GM08714 (cell line): ENCODE data around the gene TNK2.
A peak's percentile ranks its signal among the peaks of the same experiment; 100 is the strongest.
"Not testable (repeated sequence)": the region's sequence is repeated elsewhere in the genome, so short reads cannot be mapped to it uniquely, and the experiment has no call there.

Source experiments
- H3K4me3 ChIP-seq: fragments of 200-500 bp; sonication (Bioruptor generic); 2 replicates; pipeline ENCODE4 v1.5.1; 2014; ENCODE audit warnings: mild to moderate bottlenecking, low read length, inconsistent platforms
- ZNF274 ChIP-seq: IDR thresholded peaks from 2 replicates; pipeline ENCODE4 v1.6.1; 2012; ENCODE audit warnings: mild to moderate bottlenecking, low read depth, low read length

TNK2 gene

GRCh38 chr3:195932418-195933043, 24.2 kb upstream of the TNK2 start:
- no peak for TF ChIP-seq ZNF274
- H3K4me3 ChIP-seq: no peak overlapping the region

- no peak for TF ChIP-seq ZNF274
- no peak overlapping the region for H3K4me3 ChIP-seq
Observed at GRCh38 chr3:195931582-195932273, 23.4 kb upstream of the TNK2 start.

- TF ChIP-seq ZNF274: no peak
- no peak overlapping the region for H3K4me3 ChIP-seq
Observed at GRCh38 chr3:195929452-195929851, 21.1 kb upstream of the TNK2 start.

- H3K4me3 ChIP-seq: no peak overlapping the region
- TF ChIP-seq ZNF274: no peak
Observed at GRCh38 chr3:195921334-195921791, 13.0 kb upstream of the TNK2 start.

GRCh38 chr3:195918176-195918575, 9.8 kb upstream of the TNK2 start:
- no peak for TF ChIP-seq ZNF274
- no peak overlapping the region for H3K4me3 ChIP-seq

GRCh38 chr3:195916991-195917390, 8.6 kb upstream of the TNK2 start:
- no peak for TF ChIP-seq ZNF274
- H3K4me3 ChIP-seq: no peak overlapping the region

GRCh38 chr3:195916291-195916690, 7.9 kb upstream of the TNK2 start:
- TF ChIP-seq ZNF274: no peak
- H3K4me3 ChIP-seq: no peak overlapping the region

- no peak overlapping the region for H3K4me3 ChIP-seq
- TF ChIP-seq ZNF274: no peak
Observed at GRCh38 chr3:195914648-195915473, 6.5 kb upstream of the TNK2 start.

- not testable (repeated sequence) for H3K4me3 ChIP-seq
Observed at GRCh38 chr3:195914146-195914545, 5.8 kb upstream of the TNK2 start.

GRCh38 chr3:195913382-195913781, 5.0 kb upstream of the TNK2 start:
- no peak overlapping the region for H3K4me3 ChIP-seq
- no peak for TF ChIP-seq ZNF274

GRCh38 chr3:195911946-195912270, 3.6 kb upstream of the TNK2 start:
- TF ChIP-seq ZNF274: no peak

GRCh38 chr3:195911041-195911945, 2.9 kb upstream of the TNK2 start:
- no peak overlapping the region for H3K4me3 ChIP-seq
- TF ChIP-seq ZNF274: no peak

More at GRCh38 chr3:195911946-195912270, 3.6 kb upstream of the TNK2 start:
- H3K4me3 ChIP-seq: no peak overlapping the region

GRCh38 chr3:195910499-195910845, 2.1 kb upstream of the TNK2 start:
- no peak overlapping the region for H3K4me3 ChIP-seq
- TF ChIP-seq ZNF274: no peak

- peak overlapping the region; percentile 55; the same call in 1 of the 2 replicates for H3K4me3 ChIP-seq
- TF ChIP-seq ZNF274: no peak
Observed at GRCh38 chr3:195909644-195910498, 1.5 kb upstream of the TNK2 start.
